Subcutaneous adipose tissue (tissue), 4 donors: Measurements from ENCODE around the gene ANKS1B. TPM values are rescaled to one million over a fixed set of nuclear protein-coding genes. Genes with fewer than 3 reads are reported as not detected.

Experiments
- CTCF ChIP-seq: fragments of 450-650 bp; IDR thresholded peaks from one replicate; pipeline ENCODE4 v1.5.1; 2016; ENCODE audit warnings: low read depth, mild to moderate bottlenecking, control low read depth, antibody characterized with exemption, moderate library complexity
- total RNA-seq, 4 donors: library from RNA; depleted of rRNA; stranded (reverse); fragments of >200 nt; gene quantifications; one replicate each; pipeline ENCODE4 v1.1.0, GENCODE V29; 2016

The ANKS1B gene
- total RNA-seq, 4 donors from 2014 or later: 4.5 to 15.4 (median 10.1) TPM

GRCh38 chr12:99493197-99493596 is 491.5 kb downstream of the ANKS1B start:
- TF ChIP-seq CTCF: no peak

- no peak for TF ChIP-seq CTCF
These were observed 498.5 kb downstream of the ANKS1B start for GRCh38 chr12:99486277-99486676.

GRCh38 chr12:99479149-99479548 is 505.6 kb downstream of the ANKS1B start:
- no peak for TF ChIP-seq CTCF

- TF ChIP-seq CTCF: no peak
These were observed 507.8 kb downstream of the ANKS1B start for GRCh38 chr12:99476956-99477355.

- TF ChIP-seq CTCF: no peak
These were observed 529.2 kb downstream of the ANKS1B start for GRCh38 chr12:99455350-99456035.

- no peak for TF ChIP-seq CTCF
These were observed 530.1 kb downstream of the ANKS1B start for GRCh38 chr12:99454539-99455172.

GRCh38 chr12:99453836-99454538 is 530.7 kb downstream of the ANKS1B start:
- TF ChIP-seq CTCF: no peak
